Right lobe of liver (tissue), 6 donors: ENCODE results near the gene ZNF784. TPM values are rescaled to one million over a fixed set of nuclear protein-coding genes. Genes with fewer than 3 reads are reported as not detected.

Source experiments
- ATAC-seq, 4 donors: fragments of 200-7000 bp; cut with Tn5 transposase; one replicate each; pipeline ENCODE4 v1.9.1; 2020; ENCODE audit warnings: mild to moderate bottlenecking in 4 of 4, moderate library complexity in 4 of 4
- DNase-seq, 3 donors: peaks; one replicate each; pipeline ENCODE4 v3.0.0-alpha.2; 2020
- H3K27ac ChIP-seq, 3 donors: fragments of 200-600 bp; one replicate each; pipeline ENCODE4 v1.8.0; 2022
- H3K27me3 ChIP-seq, 2 donors: fragments of 200-600 bp; one replicate each; pipeline ENCODE4 v1.8.0; 2022
- H3K36me3 ChIP-seq, 4 donors: fragments of 200-600 bp; sonication (generic) in 1 of 4; one replicate each; pipeline versions ENCODE4 v1.5.1 to v1.8.0; 2017 to 2022; ENCODE audit warnings: control low read depth in 1 of 4
- H3K4me1 ChIP-seq, 4 donors: fragments of 200-600 bp; sonication (generic) in 1 of 4; one replicate each; pipeline versions ENCODE4 v1.5.1 to v1.8.0; 2017 to 2022; ENCODE audit warnings: control low read depth in 1 of 4
- H3K4me3 ChIP-seq, 3 donors: fragments of 200-600 bp; one replicate each; pipeline ENCODE4 v1.8.0; 2022
- H3K9me3 ChIP-seq, 4 donors: fragments of 200-600 bp; sonication (generic) in 1 of 4; one replicate each; pipeline versions ENCODE4 v1.5.1 to v1.8.0; 2017 to 2022; ENCODE audit warnings: control low read depth in 1 of 4
- CTCF ChIP-seq, 4 donors: fragments of 200-600 bp in 3 of 4; fragments of 450-650 bp in 1 of 4; IDR thresholded peaks; one replicate each; pipeline versions ENCODE4 v1.5.1 to v1.8.0; 2016 to 2022; ENCODE audit warnings: antibody characterized with exemption in 4 of 4, mild to moderate bottlenecking in 2 of 4
- POLR2A ChIP-seq: fragments of 450-650 bp; IDR thresholded peaks from one replicate; pipeline ENCODE4 v1.6.1; 2017; ENCODE audit warnings: antibody characterized with exemption, mild to moderate bottlenecking
- WGBS: methylation state at CpG from one replicate; pipeline ENCODE4 v1.1.6; 2018; ENCODE audit warnings: low coverage, low lambda C conversion rate; ENCODE audit not compliant: insufficient coverage; ENCODE audit errors: missing lambda C conversion rate; 5-methylcytosine and 5-hydroxymethylcytosine counted together
- intact Hi-C, 2 donors: fragments of 100-400 bp; cut with DNase I; formaldehyde crosslinking; loops; one replicate each; pipeline versions ENCODE4 v1.11.2 to v1.14.1; 2022
- long read RNA-seq: library from polyadenylated mRNA; unstranded; transcript quantifications from one replicate; pipeline ENCODE4 v2.0.0, GENCODE V29; 2019
- total RNA-seq, 6 experiments: library from RNA; depleted of rRNA in 2 of 6; stranded (reverse); fragments of >200 nt in 2 of 6; fragmentation: NEBNext Ultra II Directional in 3 of 6; extraction: Animal tissue kit (Norgen Biotek cat#: 25700) in 3 of 6; gene quantifications; one replicate each; pipeline versions ENCODE4 v1.1.0 to v1.2.4, GENCODE V29; 2016 to 2023
- donor health status: DM: no; HTN: yes; CAD: no.
- donor health status: DM: no; HTN: no; CAD: no.
- donor health status: DM: no; HTN: no; CAD: no.
- donor health status: DM: no; HTN: yes; CAD: no.
- donor health status: DM: no; HTN: yes; CAD: no.

ZNF784 gene
- 1 to 10 TPM; 2.9 to 5.5 (median 4.1) TPM for total RNA-seq
- long read RNA-seq = 0 reads

- intact Hi-C loops = no loop called here
- H3K4me3 ChIP-seq = peak within 1 kb of the TSS; percentile 30 to 58 (median 50)
- H3K27ac ChIP-seq = peak within 1 kb of the TSS; percentile 86 to 93 (median 87)
- DNase-seq = peak; percentile 93 to 95 (median 94)
- peaks cover 0 to 11% (median 0%) of the 10 kb centered on the region in 4 donors for H3K4me1 ChIP-seq
- under 1% methylated on average over 39 of the region's 56 CpGs for WGBS
- H3K36me3 ChIP-seq = no peaks in the 10 kb centered on the region
- peak; percentile 91 to 96 (median 95) for ATAC-seq
- H3K9me3 ChIP-seq = no peaks in the 10 kb centered on the region
- H3K27me3 ChIP-seq = no peaks in the 10 kb centered on the region
- TF ChIP-seq CTCF (IDR thresholded peaks at IDR 0.05) = no peak
- peak; percentile 47 for TF ChIP-seq POLR2A
Observed at GRCh38 chr19:55624109-55625003, at the start of gene ZNF784. Gene ZNF784, minus strand, starts transcription at chr19:55624566. Its CDS starts 5 bp downstream, at chr19:55624561.

GRCh38 chr19:55673889-55674288 is 49.5 kb upstream of the ZNF784 start:
- no peak for TF ChIP-seq CTCF (IDR thresholded peaks at IDR 0.05)
- TF ChIP-seq POLR2A = no peak
- Histone ChIP-seq H3K27me3 (no peaks in the 10 kb centered on the region), H3K4me1 (peaks cover 0 to 37% (median 24%) of the 10 kb centered on the region in 4 donors), H3K9me3 (no peaks in the 10 kb centered on the region), H3K36me3 (peaks cover 10 to 35% (median 15%) of the 10 kb centered on the region in 4 donors), H3K27ac (no peak overlapping the region), H3K4me3 (no peak overlapping the region)
- ATAC-seq (no peak), DNase-seq (no peak)
- WGBS = 68% methylated on average over 7 of the region's 15 CpGs
- intact Hi-C loops = no loop called here

GRCh38 chr19:55673465-55673864 is 49.1 kb upstream of the ZNF784 start:
- Histone ChIP-seq H3K9me3 (no peaks in the 10 kb centered on the region), H3K27me3 (no peaks in the 10 kb centered on the region), H3K4me3 (no peak overlapping the region), H3K27ac (no peak overlapping the region), H3K4me1 (peaks cover 0 to 32% (median 22%) of the 10 kb centered on the region in 4 donors), H3K36me3 (peaks cover 10 to 35% (median 17%) of the 10 kb centered on the region in 4 donors)
- intact Hi-C loops = no loop called here
- ATAC-seq (no peak), DNase-seq (no peak)
- WGBS = 0% methylated on average over 1 of the region's 9 CpGs
- TF ChIP-seq POLR2A = no peak

- H3K4me3 ChIP-seq = no peak overlapping the region
- WGBS = 87% methylated on average over 5 of the region's 5 CpGs
- H3K36me3 ChIP-seq = peaks cover 10 to 43% (median 17%) of the 10 kb centered on the region in 4 donors
- H3K4me1 ChIP-seq = peaks cover 0 to 22% (median 13%) of the 10 kb centered on the region in 4 donors
- TF ChIP-seq POLR2A = no peak
- no peak for TF ChIP-seq CTCF (IDR thresholded peaks at IDR 0.05)
- no peaks in the 10 kb centered on the region for H3K27me3 ChIP-seq
- no peaks in the 10 kb centered on the region for H3K9me3 ChIP-seq
- DNase-seq (no peak), ATAC-seq (no peak)
- H3K27ac ChIP-seq = no peak overlapping the region
- intact Hi-C loops = no loop called here
Observed at GRCh38 chr19:55672418-55672817, 48.1 kb upstream of the ZNF784 start.

- no peak overlapping the region for H3K27ac ChIP-seq
- TF ChIP-seq CTCF (IDR thresholded peaks at IDR 0.05) (no peak), POLR2A (no peak)
- WGBS = 71% methylated on average over 2 of the region's 2 CpGs
- no peaks in the 10 kb centered on the region for H3K9me3 ChIP-seq
- no peak overlapping the region for H3K4me3 ChIP-seq
- no peaks in the 10 kb centered on the region for H3K27me3 ChIP-seq
- H3K4me1 ChIP-seq = peaks cover 0 to 8% (median 3%) of the 10 kb centered on the region in 4 donors
- DNase-seq (no peak), ATAC-seq (no peak)
- peaks cover 10 to 57% (median 22%) of the 10 kb centered on the region in 4 donors for H3K36me3 ChIP-seq
- intact Hi-C loops = no loop called here
Observed at GRCh38 chr19:55671054-55671378, 46.6 kb upstream of the ZNF784 start.
